Fibroblast of upper back skin (primary cell): ENCODE results near the gene HNRNPM.
A peak's percentile ranks its signal among the peaks of the same experiment; 100 is the strongest.
"Not testable (repeated sequence)": the region's sequence is repeated elsewhere in the genome, so short reads cannot be mapped to it uniquely, and the experiment has no call there.

Experiments
- DNase-seq: peaks from one replicate; pipeline ENCODE4 v3.0.0-alpha.2; 2013

HNRNPM gene

DNA sequence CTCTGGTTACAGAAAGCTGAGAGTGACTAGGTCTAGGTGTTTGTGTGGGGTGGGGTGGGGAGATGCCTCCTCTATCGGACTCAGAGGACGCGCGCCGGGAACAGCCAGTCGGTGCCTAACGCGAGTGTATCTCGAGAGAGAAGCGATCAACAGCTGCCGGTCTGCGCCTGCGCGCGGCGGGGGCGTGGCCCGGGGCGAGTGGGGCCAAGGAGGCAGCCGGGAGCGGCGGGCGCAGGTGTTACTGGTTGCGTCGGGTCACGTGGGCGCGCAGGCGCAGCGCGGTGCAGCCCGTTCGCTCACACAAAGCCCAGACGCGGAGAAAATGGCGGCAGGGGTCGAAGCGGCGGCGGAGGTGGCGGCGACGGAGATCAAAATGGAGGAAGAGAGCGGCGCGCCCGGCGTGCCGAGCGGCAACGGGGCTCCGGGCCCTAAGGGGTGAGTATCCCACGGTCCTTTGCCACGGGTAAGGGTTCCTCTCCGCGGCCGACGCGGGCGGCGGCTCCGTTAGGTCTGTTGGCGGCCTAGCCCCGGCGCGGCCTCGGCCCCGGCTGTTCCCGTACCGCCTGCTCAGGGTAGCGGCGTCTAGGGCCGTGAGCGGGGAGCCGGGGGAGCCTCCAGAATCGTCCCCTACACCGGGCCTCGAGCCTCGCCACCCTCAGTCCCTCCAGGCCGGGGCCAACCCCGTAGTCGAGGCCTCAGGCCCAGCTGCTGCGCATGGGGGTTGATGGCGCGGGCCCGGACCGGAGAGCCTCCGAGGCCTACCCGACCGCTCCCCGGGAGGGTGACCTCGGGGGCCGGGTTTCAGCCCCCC is at the start of gene HNRNPM:
Gene HNRNPM, plus strand, starts transcription at position 299 of the 811 bp plus-strand sequence. Its CDS starts 24 bp downstream, at position 323.
- DNase-seq = peak; percentile 97

DNA sequence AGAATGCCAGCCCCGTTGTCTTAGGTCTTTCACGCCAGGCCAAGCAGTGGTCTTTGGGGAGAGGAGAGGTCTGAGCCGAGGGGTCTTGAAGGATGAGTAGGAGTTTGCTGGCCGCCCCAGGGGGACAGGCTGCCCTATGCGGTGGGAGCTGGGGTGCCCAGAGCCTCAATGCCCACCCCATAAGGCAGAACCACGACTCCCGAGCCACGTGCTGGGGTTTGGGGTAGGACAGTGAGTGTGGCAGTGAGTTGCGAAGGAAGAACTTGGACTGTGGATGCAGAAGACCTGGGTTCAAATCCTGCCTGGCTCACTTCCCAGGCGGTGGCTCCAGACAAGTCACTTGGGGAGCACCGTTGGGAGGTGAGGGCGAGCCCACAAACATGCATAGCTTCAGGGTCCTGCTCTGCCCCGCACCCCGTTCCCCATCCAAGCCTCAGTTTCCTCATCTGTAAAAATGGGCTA is 49.1 kb upstream of the HNRNPM start:
- no peak for DNase-seq

DNA sequence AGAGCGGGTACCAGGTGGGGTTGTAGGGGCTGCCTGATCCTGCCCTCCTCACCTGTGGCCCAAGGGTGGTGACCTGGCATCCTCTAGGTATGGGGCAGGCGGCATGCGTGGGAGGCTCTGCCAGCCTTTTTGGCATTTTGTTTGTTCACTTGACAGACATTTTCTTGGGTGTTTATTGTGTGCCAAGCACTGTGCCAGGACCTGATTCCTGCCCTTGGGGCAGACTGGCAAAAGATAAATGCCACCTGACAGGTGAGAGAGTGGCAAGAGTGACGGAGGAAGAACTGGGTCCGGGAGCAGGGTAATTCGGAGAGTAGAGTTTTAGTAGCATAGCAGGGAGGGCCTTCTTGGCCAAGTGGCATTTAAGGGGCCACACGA is 48.6 kb upstream of the HNRNPM start:
- DNase-seq = no peak

- peak; percentile 39 for DNase-seq
Measured at GRCh38 chr19:8396563-8397203, 48.1 kb upstream of the HNRNPM start.

- DNase-seq = no peak
Measured at GRCh38 chr19:8397271-8397670, 47.5 kb upstream of the HNRNPM start.

GRCh38 chr19:8397746-8398310 is 46.9 kb upstream of the HNRNPM start:
- DNase-seq = no peak

- no peak for DNase-seq
Measured at GRCh38 chr19:8398311-8398771, 46.4 kb upstream of the HNRNPM start.

DNA sequence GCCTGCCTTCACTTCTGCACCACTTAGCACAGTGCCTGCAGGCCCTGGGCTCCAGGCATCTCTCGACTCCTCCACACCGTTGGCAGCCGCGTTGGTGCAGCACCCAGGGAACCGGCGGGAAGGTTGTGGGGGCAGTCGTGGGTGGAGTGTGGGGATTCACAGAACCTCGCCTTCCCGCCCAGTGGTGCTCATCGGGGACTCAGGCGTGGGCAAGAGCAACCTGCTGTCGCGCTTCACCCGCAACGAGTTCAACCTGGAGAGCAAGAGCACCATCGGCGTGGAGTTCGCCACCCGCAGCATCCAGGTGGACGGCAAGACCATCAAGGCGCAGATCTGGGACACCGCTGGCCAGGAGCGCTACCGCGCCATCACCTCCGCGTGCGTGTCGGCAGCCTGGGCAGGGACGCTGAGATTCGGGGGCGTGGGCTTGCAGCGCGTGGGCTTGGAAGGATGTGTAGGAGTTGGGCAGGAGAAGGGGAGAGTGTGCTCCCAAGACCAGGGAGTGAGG is 45.0 kb upstream of the HNRNPM start:
- DNase-seq = no peak

DNA sequence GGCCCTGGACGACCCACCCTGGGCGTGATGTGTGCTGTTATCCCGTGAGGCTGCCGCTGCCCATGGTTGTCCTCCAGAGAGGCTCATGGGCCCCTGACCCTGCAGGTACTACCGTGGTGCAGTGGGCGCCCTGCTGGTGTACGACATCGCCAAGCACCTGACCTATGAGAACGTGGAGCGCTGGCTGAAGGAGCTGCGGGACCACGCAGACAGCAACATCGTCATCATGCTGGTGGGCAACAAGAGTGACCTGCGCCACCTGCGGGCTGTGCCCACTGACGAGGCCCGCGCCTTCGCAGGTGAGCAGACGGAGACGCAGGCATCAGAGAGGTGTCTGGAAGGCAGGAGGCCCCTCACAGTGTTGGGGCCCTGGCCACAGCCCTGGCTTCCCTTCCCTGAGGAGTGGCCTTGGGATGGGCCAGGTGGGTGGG is 42.8 kb upstream of the HNRNPM start:
- no peak for DNase-seq

GRCh38 chr19:8403098-8403819 is 41.5 kb upstream of the HNRNPM start:
- no peak for DNase-seq

- DNase-seq = no peak
Measured at GRCh38 chr19:8403820-8404109, 41.0 kb upstream of the HNRNPM start.

- no peak for DNase-seq
Measured at GRCh38 chr19:8404391-8405151, 40.2 kb upstream of the HNRNPM start.

DNA sequence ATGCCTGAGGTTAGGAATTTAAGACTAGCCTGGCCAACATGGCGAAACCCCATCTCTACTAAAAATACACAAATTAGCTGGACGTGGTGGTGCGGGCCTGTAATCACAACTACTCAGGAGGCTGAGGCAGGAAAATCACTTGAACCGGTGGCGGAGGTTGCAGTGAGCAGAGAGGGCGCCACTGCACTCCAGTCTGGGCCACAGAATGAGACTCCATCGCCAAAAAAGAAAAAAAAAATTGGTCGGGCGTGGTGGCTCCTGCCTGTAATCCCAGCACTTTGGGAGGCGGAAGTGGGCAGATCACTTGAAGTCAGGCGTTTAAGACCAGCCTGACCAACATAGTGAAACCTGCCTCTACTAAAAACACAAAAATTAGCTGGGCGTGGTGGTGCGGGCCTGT is 34.1 kb upstream of the HNRNPM start:
- not testable (repeated sequence) for DNase-seq

DNA sequence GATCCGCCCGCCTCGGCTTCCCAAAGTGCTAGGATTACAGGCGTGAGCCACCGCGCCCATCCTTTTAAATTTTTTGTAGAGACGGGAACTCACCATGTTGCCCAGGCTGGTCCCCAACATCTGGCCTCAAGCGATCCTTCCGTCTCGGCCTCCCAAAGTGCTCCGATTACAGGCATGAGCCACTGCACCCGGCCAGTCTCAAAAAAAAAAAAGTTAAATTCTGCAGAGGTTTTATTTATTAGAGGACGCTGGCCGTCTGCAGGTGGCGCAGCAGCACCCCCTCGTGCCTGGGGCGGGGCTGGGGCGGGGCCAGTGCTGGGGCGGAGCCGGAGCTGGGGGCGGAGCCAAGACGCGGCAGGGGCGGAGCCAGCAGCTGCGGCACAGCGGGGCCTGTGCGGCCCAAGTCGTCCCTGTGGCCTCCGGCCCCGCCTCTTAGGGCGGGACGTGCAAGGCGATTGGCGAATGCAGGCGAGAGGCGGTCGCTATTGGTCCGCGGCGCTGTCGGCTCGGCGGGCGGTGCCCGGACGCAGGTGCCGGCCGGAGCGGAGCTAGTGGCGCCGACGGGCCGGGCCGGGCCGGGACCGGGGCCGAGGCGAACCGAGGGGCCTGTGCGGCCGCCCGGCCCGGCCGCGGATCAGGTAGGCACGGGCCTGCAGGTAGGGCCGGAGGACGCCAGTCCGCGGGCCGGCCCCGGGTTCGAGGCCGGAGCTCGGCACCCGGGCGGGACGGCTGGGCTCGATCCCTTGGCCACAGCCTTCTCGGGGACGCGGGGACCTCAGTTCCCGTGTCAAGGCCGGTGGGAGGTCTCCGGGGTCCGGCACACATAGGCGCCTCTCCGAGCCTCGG is 31.8 kb upstream of the HNRNPM start, which contains the start of gene MARCHF2:
Gene MARCHF2, plus strand, starts transcription at position 523 of the 846 bp plus-strand sequence. CDS start 8,536 bp downstream, outside the sequence.
- DNase-seq = peak; percentile 96

GRCh38 chr19:8413629-8413995 is 31.2 kb upstream of the HNRNPM start:
- DNase-seq = no peak

- DNase-seq = no peak
Measured at GRCh38 chr19:8416796-8417195, 28.0 kb upstream of the HNRNPM start.

DNA sequence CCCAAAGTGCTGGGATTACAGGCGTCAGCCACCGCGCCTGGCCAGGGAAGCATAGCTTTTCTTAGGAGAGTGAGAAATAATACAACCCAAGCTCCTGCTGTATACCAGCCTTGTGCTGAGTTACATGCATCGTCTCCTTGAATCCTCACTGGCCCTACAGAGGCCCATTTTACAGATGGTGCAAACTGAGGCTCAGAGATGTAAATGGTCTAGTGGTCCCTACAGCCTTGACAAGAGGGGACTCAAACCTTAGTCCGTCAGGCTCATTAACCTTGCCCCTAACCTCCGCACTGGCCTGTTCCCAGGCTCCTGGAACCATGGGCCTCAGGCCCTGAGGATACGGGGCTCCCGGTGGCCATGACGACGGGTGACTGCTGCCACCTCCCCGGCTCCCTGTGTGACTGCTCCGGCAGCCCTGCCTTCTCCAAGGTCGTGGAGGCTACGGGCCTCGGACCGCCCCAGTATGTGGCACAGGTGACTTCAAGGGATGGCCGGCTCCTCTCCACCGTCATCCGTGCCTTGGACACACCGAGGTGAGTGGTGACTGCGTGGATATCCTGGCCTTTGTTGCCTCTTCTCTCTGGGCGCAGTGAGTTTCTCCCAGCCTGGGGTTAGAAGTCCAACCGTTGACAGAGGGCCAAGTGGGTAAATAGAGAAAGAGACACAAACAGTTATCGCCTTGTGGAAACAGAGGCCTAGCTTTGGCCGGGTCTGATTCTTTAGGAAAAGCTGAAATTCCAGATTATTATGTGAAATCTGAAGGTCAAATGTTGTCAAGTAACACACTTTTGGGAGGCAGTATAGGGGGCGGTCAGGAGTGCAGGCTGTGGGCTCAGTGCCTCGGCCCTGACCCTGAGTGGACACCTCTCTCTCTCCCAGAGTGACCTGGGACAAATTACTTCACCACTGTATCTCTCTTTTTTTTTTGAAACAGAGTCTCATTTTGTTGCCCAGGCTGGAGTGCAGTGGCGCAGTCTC is 23.0 kb upstream of the HNRNPM start:
- no peak for DNase-seq

- peak; percentile 97 for DNase-seq
Measured at GRCh38 chr19:8423817-8424223, 21.0 kb upstream of the HNRNPM start.

DNA sequence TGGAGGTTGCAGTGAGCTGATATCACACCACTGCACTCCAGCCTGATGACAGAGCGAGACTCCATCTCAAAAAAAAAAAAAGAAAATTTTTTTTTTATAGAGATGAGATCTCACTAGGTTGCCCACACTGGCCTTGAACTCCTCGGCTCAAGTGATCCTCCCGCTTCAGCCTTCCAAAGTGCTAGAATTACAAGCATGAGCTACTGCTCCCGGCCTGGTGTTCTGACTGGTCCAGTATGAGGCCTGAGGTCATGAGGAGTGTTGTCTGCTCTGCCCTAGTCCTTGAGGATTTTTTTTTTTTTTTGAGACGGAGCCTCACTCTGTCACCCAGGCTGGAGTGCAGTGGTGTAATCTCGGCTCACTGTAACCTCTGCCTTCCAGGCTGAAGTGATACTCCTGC is 19.4 kb upstream of the HNRNPM start:
- not testable (repeated sequence) for DNase-seq

- DNase-seq = no peak
Measured at GRCh38 chr19:8426283-8426682, 18.5 kb upstream of the HNRNPM start.
